Adipocyte (in vitro differentiated cells): ENCODE results near the gene WHRN.

Experiments used
- DNase-seq: peaks from one replicate; pipeline ENCODE4 v3.0.0-alpha.2; 2015; ENCODE audit warnings: low read depth
- H3K27me3 ChIP-seq: replicated peaks from 2 replicates; pipeline ENCODE4 v1.7.0; 2013; ENCODE audit warnings: mild to moderate bottlenecking, low read length, moderate library complexity; ENCODE audit not compliant: control insufficient read depth, insufficient read depth
- H3K36me3 ChIP-seq: 2 replicates; pipeline ENCODE4 v1.7.0; 2013; ENCODE audit warnings: low read length, mild to moderate bottlenecking, moderate library complexity; ENCODE audit not compliant: control insufficient read depth, insufficient read depth, severe bottlenecking
- H3K4me1 ChIP-seq: 2 replicates; pipeline ENCODE4 v1.7.0; 2013; ENCODE audit warnings: mild to moderate bottlenecking, low read length, moderate library complexity; ENCODE audit not compliant: control insufficient read depth, insufficient read depth
- H3K4me3 ChIP-seq: 2 replicates; pipeline ENCODE4 v1.7.0; 2013; ENCODE audit warnings: mild to moderate bottlenecking, low read length, moderate library complexity
- H3K9ac ChIP-seq: 2 replicates; pipeline ENCODE4 v1.7.0; 2013; ENCODE audit warnings: mild to moderate bottlenecking, low read length, moderate library complexity
- H3K9me3 ChIP-seq: 2 replicates; pipeline ENCODE4 v1.7.0; 2013; ENCODE audit warnings: mild to moderate bottlenecking, low read length, moderate library complexity; ENCODE audit not compliant: control insufficient read depth

WHRN gene

GRCh38 chr9:114364134-114365041 lies 140.9 kb downstream of the WHRN start:
- no peaks in the 10 kb centered on the region for H3K27me3 ChIP-seq
- peak overlapping the region; percentile 33 for H3K9ac ChIP-seq
- no peak overlapping the region for H3K4me3 ChIP-seq
- peak; percentile 90 for DNase-seq
- H3K36me3 ChIP-seq: peaks cover 83% of the 10 kb centered on the region
- H3K9me3 ChIP-seq: no peaks in the 10 kb centered on the region
- H3K4me1 ChIP-seq: peaks cover 47% of the 10 kb centered on the region

- H3K27me3 ChIP-seq: no peaks in the 10 kb centered on the region
- no peaks in the 10 kb centered on the region for H3K9me3 ChIP-seq
- H3K4me3 ChIP-seq: no peak overlapping the region
- peaks cover 45% of the 10 kb centered on the region for H3K4me1 ChIP-seq
- H3K9ac ChIP-seq: peak overlapping the region; percentile 33
- peaks cover 83% of the 10 kb centered on the region for H3K36me3 ChIP-seq
- DNase-seq: no peak
Observed at GRCh38 chr9:114363424-114363823, 141.8 kb downstream of the WHRN start.

- Histone ChIP-seq H3K4me3 (no peak overlapping the region), H3K4me1 (peaks cover 40% of the 10 kb centered on the region), H3K9ac (no peak overlapping the region), H3K9me3 (no peaks in the 10 kb centered on the region), H3K27me3 (no peaks in the 10 kb centered on the region), H3K36me3 (peaks cover 83% of the 10 kb centered on the region)
- DNase-seq: no peak
Observed at GRCh38 chr9:114362394-114362793, 142.9 kb downstream of the WHRN start.

- Histone ChIP-seq H3K27me3 (no peaks in the 10 kb centered on the region), H3K9me3 (no peaks in the 10 kb centered on the region), H3K36me3 (peaks cover 85% of the 10 kb centered on the region), H3K4me3 (no peak overlapping the region), H3K4me1 (peaks cover 39% of the 10 kb centered on the region), H3K9ac (no peak overlapping the region)
- DNase-seq: no peak
Observed at GRCh38 chr9:114361542-114361941, 143.7 kb downstream of the WHRN start.

GRCh38 chr9:114359801-114360200 lies 145.5 kb downstream of the WHRN start:
- Histone ChIP-seq H3K4me3 (no peak overlapping the region), H3K36me3 (peaks cover 95% of the 10 kb centered on the region), H3K27me3 (no peaks in the 10 kb centered on the region), H3K4me1 (peaks cover 24% of the 10 kb centered on the region), H3K9ac (no peak overlapping the region), H3K9me3 (no peaks in the 10 kb centered on the region)
- no peak for DNase-seq

- Histone ChIP-seq H3K9ac (peak overlapping the region; percentile 23), H3K4me1 (peaks cover 17% of the 10 kb centered on the region), H3K9me3 (no peaks in the 10 kb centered on the region), H3K36me3 (peaks cover 96% of the 10 kb centered on the region), H3K4me3 (no peak overlapping the region), H3K27me3 (no peaks in the 10 kb centered on the region)
- DNase-seq: no peak
Observed at GRCh38 chr9:114357911-114358328, 147.4 kb downstream of the WHRN start.

- Histone ChIP-seq H3K36me3 (peaks cover 95% of the 10 kb centered on the region), H3K9me3 (no peaks in the 10 kb centered on the region), H3K4me1 (peaks cover 22% of the 10 kb centered on the region), H3K4me3 (no peak overlapping the region), H3K27me3 (no peaks in the 10 kb centered on the region), H3K9ac (peak overlapping the region; percentile 33)
- DNase-seq: no peak
Observed at GRCh38 chr9:114357360-114357759, 147.9 kb downstream of the WHRN start.

- Histone ChIP-seq H3K9ac (peak overlapping the region; percentile 33), H3K4me3 (no peak overlapping the region), H3K4me1 (peaks cover 27% of the 10 kb centered on the region), H3K9me3 (no peaks in the 10 kb centered on the region), H3K27me3 (no peaks in the 10 kb centered on the region), H3K36me3 (peaks cover 95% of the 10 kb centered on the region)
- DNase-seq: no peak
Observed at GRCh38 chr9:114356792-114357191, 148.5 kb downstream of the WHRN start.

- peaks cover 30% of the 10 kb centered on the region for H3K4me1 ChIP-seq
- no peak for DNase-seq
- no peak overlapping the region for H3K4me3 ChIP-seq
- H3K9ac ChIP-seq: no peak overlapping the region
- H3K9me3 ChIP-seq: no peaks in the 10 kb centered on the region
- H3K27me3 ChIP-seq: no peaks in the 10 kb centered on the region
- H3K36me3 ChIP-seq: peaks cover 95% of the 10 kb centered on the region
Observed at GRCh38 chr9:114355821-114356220, 149.5 kb downstream of the WHRN start.
